Measurements from ENCODE around the gene NFKB2. TPM values are rescaled to one million over a fixed set of nuclear protein-coding genes. Genes with fewer than 3 reads are reported as not detected.
A peak's percentile ranks its signal among the peaks of the same experiment; 100 is the strongest.

Gene NFKB2
- total RNA-seq, 1 experiment from 2014 or later, result 64.7 TPM

- Mint-ChIP-seq H3K9me3 (ENCODE audit: low read depth, unreplicated experiment) (no peaks in the 10 kb centered on the region), H3K36me3 (ENCODE audit: insufficient read depth, unreplicated experiment) (peaks cover 28% of the 10 kb centered on the region), H3K4me1 (ENCODE audit: low read depth, unreplicated experiment) (peaks cover 8% of the 10 kb centered on the region), H3K27ac (ENCODE audit: unreplicated experiment) (no peak overlapping the region), H3K27me3 (ENCODE audit: unreplicated experiment) (peaks cover 70% of the 10 kb centered on the region), H3K4me3 (ENCODE audit: low read depth, unreplicated experiment) (no peak overlapping the region)
- BruUV-seq (replicated peaks), result no TSS peak
- intact Hi-C loops (cut with micrococcal nuclease; ENCODE audit: unreplicated experiment), result no loop called here
- CTCF ChIA-PET, result no interaction called here
- no peak for TF ChIP-seq CTCF (IDR thresholded peaks at IDR 0.05; ENCODE audit: unreplicated experiment)
- DNase-seq, result no peak
Observed at GRCh38 chr10:102416695-102417094, 21.2 kb downstream of the NFKB2 start.

GRCh38 chr10:102418622-102419268, 23.2 kb downstream of the NFKB2 start, which contains the start of gene PSD:
PSD (minus strand) TSS chr10:102418785; CDS start chr10:102417038, 1,747 bp downstream.
- Mint-ChIP-seq H3K27me3 (ENCODE audit: unreplicated experiment) (peaks cover 52% of the 10 kb centered on the region), H3K36me3 (ENCODE audit: insufficient read depth, unreplicated experiment) (peaks cover 48% of the 10 kb centered on the region), H3K4me3 (ENCODE audit: low read depth, unreplicated experiment) (peak within 1 kb of the TSS; percentile 92), H3K9me3 (ENCODE audit: low read depth, unreplicated experiment) (no peaks in the 10 kb centered on the region), H3K4me1 (ENCODE audit: low read depth, unreplicated experiment) (peaks cover 8% of the 10 kb centered on the region), H3K27ac (ENCODE audit: unreplicated experiment) (no peak within 1 kb of the TSS)
- no TSS peak for BruUV-seq (replicated peaks)
- TF ChIP-seq CTCF (IDR thresholded peaks at IDR 0.05; ENCODE audit: unreplicated experiment), result no peak
- CTCF ChIA-PET, result no interaction called here
- intact Hi-C loops (cut with micrococcal nuclease; ENCODE audit: unreplicated experiment), result no loop called here
- no peak for DNase-seq

- BruUV-seq (replicated peaks), result no TSS peak
- no peak for TF ChIP-seq CTCF (IDR thresholded peaks at IDR 0.05; ENCODE audit: unreplicated experiment)
- Mint-ChIP-seq H3K27me3 (ENCODE audit: unreplicated experiment) (peaks cover 44% of the 10 kb centered on the region), H3K27ac (ENCODE audit: unreplicated experiment) (no peak overlapping the region), H3K36me3 (ENCODE audit: insufficient read depth, unreplicated experiment) (peaks cover 48% of the 10 kb centered on the region), H3K4me3 (ENCODE audit: low read depth, unreplicated experiment) (peak overlapping the region; percentile 92), H3K9me3 (ENCODE audit: low read depth, unreplicated experiment) (no peaks in the 10 kb centered on the region), H3K4me1 (ENCODE audit: low read depth, unreplicated experiment) (peaks cover 8% of the 10 kb centered on the region)
- peak; percentile 47 for DNase-seq
- intact Hi-C loops (cut with micrococcal nuclease; ENCODE audit: unreplicated experiment), result no loop called here
- CTCF ChIA-PET, result interaction anchor here (0.5 to 1.6 kb wide), 3 partner anchors 15 to 164 kb away, joined by 3 to 4 read pairs (median 4); no protein-coding TSS in a partner anchor
Observed at GRCh38 chr10:102419269-102420180, 24.0 kb downstream of the NFKB2 start.

GRCh38 chr10:102420181-102420713, 24.7 kb downstream of the NFKB2 start:
- H3K4me3 Mint-ChIP-seq (ENCODE audit: low read depth, unreplicated experiment), result peak overlapping the region; percentile 92
- no TSS peak for BruUV-seq (replicated peaks)
- no peak for DNase-seq
- intact Hi-C loops (cut with micrococcal nuclease; ENCODE audit: unreplicated experiment), result no loop called here
- CTCF ChIA-PET, result interaction anchor here (0.5 to 3.1 kb wide), 7 partner anchors 12 to 164 kb away, joined by 3 to 18 read pairs (median 5); partner anchors contain the start of genes CUEDC2 and NFKB2
- H3K27me3 Mint-ChIP-seq (ENCODE audit: unreplicated experiment), result peaks cover 37% of the 10 kb centered on the region
- H3K9me3 Mint-ChIP-seq (ENCODE audit: low read depth, unreplicated experiment), result no peaks in the 10 kb centered on the region
- no peak overlapping the region for H3K27ac Mint-ChIP-seq (ENCODE audit: unreplicated experiment)
- peaks cover 48% of the 10 kb centered on the region for H3K36me3 Mint-ChIP-seq (ENCODE audit: insufficient read depth, unreplicated experiment)
- TF ChIP-seq CTCF (IDR thresholded peaks at IDR 0.05; ENCODE audit: unreplicated experiment), result no peak
- H3K4me1 Mint-ChIP-seq (ENCODE audit: low read depth, unreplicated experiment), result peaks cover 8% of the 10 kb centered on the region

All from Calu3 (cell line).